ENCODE measurements around the gene CYP4F8. TPM values are rescaled to one million over a fixed set of nuclear protein-coding genes. Genes with fewer than 3 reads are reported as not detected.

The CYP4F8 gene
- polyA plus RNA-seq, 1 of the 3 experiments (the other 2 are of a cell fraction) = not detected

DNA sequence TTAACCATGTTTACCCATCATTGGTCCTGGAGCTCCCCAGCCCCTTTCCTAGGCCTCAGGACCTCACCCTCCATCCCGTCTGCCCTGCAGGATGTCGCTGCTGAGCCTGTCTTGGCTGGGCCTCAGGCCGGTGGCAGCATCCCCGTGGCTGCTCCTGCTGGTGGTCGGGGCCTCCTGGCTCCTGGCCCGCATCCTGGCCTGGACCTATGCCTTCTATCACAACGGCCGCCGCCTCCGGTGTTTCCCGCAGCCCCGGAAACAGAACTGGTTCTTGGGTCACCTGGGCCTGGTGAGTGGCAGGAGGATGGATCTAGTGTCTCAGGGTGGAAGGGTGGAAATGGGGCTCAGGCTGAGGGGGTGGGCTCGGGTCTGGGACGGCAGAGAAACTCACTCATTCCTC lies 508 bp downstream of the CYP4F8 start:
- H3K27ac ChIP-seq (ENCODE audit: low read depth in 2 of 2, low read length in 1 of 2) = no peak overlapping the region
- DNase-seq = no peak
- no peaks in the 10 kb centered on the region for H3K79me2 ChIP-seq (ENCODE audit: insufficient read depth)
- POLR2A ChIA-PET = no interaction called here
- peaks cover 9% of the 10 kb centered on the region; the same call in 1 of the 2 replicates for H3K27me3 ChIP-seq (ENCODE audit: insufficient read depth)
- no peaks in the 10 kb centered on the region for H3K36me3 ChIP-seq (replicated peaks in 1 of 2; ENCODE audit: control insufficient read depth in 1 of 2, insufficient read depth in 2 of 2, low read length in 1 of 2)
- 6% methylated on average over 14 of the region's 14 CpGs for WGBS (ENCODE audit: low lambda C conversion rate)
- H3K4me3 ChIP-seq (ENCODE audit: low read depth in 2 of 2, low read length in 1 of 2) = no peak overlapping the region
- CTCF ChIA-PET = no interaction called here
- no peak for TF ChIP-seq MEF2A (IDR thresholded peaks at IDR 0.05; ENCODE audit: borderline replicate concordance, low read depth)
- no peak for TF ChIP-seq GABPA (IDR thresholded peaks at IDR 0.05; ENCODE audit: low read depth)
- TF ChIP-seq ELF1 (IDR thresholded peaks at IDR 0.05) = no peak
- no peak for TF ChIP-seq EZH2phosphoT487 (IDR thresholded peaks at IDR 0.05; ENCODE audit: borderline replicate concordance, low read depth)
- TF ChIP-seq NRF1 (IDR thresholded peaks at IDR 0.05; ENCODE audit: low read depth, low read length) = no peak
- TF ChIP-seq, protein P1, sequence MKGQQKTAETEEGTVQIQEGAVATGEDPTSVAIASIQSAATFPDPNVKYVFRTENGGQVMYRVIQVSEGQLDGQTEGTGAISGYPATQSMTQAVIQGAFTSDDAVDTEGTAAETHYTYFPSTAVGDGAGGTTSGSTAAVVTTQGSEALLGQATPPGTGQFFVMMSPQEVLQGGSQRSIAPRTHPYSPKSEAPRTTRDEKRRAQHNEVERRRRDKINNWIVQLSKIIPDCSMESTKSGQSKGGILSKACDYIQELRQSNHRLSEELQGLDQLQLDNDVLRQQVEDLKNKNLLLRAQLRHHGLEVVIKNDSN (IDR thresholded peaks at IDR 0.05; ENCODE audit: borderline replicate concordance, low read depth) = no peak
- TF ChIP-seq, protein P2, sequence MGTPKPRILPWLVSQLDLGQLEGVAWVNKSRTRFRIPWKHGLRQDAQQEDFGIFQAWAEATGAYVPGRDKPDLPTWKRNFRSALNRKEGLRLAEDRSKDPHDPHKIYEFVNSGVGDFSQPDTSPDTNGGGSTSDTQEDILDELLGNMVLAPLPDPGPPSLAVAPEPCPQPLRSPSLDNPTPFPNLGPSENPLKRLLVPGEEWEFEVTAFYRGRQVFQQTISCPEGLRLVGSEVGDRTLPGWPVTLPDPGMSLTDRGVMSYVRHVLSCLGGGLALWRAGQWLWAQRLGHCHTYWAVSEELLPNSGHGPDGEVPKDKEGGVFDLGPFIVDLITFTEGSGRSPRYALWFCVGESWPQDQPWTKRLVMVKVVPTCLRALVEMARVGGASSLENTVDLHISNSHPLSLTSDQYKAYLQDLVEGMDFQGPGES (IDR thresholded peaks at IDR 0.05; ENCODE audit: low read depth, low read length) = no peak
- TF ChIP-seq TAF1 (IDR thresholded peaks at IDR 0.05; ENCODE audit: borderline replicate concordance, low read depth, low read length) = no peak
- no peaks in the 10 kb centered on the region for H3K9me3 ChIP-seq
- H3K4me1 ChIP-seq (ENCODE audit: control insufficient read depth in 1 of 2, insufficient read depth in 2 of 2, low read depth in 1 of 2, low read length in 1 of 2) = no peaks in the 10 kb centered on the region
- no peaks in the 10 kb centered on the region for H3F3A ChIP-seq (replicated peaks; ENCODE audit: insufficient read depth)
- no peaks in the 10 kb centered on the region for H4K20me1 ChIP-seq (ENCODE audit: insufficient read depth)
- H3K9me2 ChIP-seq = no peaks in the 10 kb centered on the region
- H2AFZ ChIP-seq (ENCODE audit: low read depth) = no peak overlapping the region
- H3K9ac ChIP-seq = no peak overlapping the region
- H3K4me2 ChIP-seq = no peak overlapping the region

- Histone ChIP-seq H3K27me3 (ENCODE audit: insufficient read depth) (peaks cover 4% of the 10 kb centered on the region; the same call in 1 of the 2 replicates), H2AFZ (ENCODE audit: low read depth) (no peak overlapping the region), H3K9me3 (no peaks in the 10 kb centered on the region), H3K9ac (no peak overlapping the region), H4K20me1 (ENCODE audit: insufficient read depth) (no peaks in the 10 kb centered on the region), H3K9me2 (no peaks in the 10 kb centered on the region), H3K4me3 (ENCODE audit: low read depth in 2 of 2, low read length in 1 of 2) (no peak overlapping the region), H3K27ac (ENCODE audit: low read depth in 2 of 2, low read length in 1 of 2) (no peak overlapping the region), H3K79me2 (ENCODE audit: insufficient read depth) (no peaks in the 10 kb centered on the region), H3K4me2 (no peak overlapping the region), H3F3A (replicated peaks; ENCODE audit: insufficient read depth) (no peaks in the 10 kb centered on the region), H3K4me1 (ENCODE audit: control insufficient read depth in 1 of 2, insufficient read depth in 2 of 2, low read depth in 1 of 2, low read length in 1 of 2) (no peaks in the 10 kb centered on the region), H3K36me3 (replicated peaks in 1 of 2; ENCODE audit: control insufficient read depth in 1 of 2, insufficient read depth in 2 of 2, low read length in 1 of 2) (no peaks in the 10 kb centered on the region)
- ChIA-PET POLR2A (no interaction called here), CTCF (no interaction called here)
- DNase-seq = no peak
- WGBS (ENCODE audit: low lambda C conversion rate) = 7% methylated on average over 4 of the region's 4 CpGs
- TF ChIP-seq FOSL2 (IDR thresholded peaks at IDR 0.05; ENCODE audit: borderline replicate concordance, low read depth) = no peak
- no peak for TF ChIP-seq GATA2 (CRISPR knock-in tag; IDR thresholded peaks at IDR 0.05)
- no peak for TF ChIP-seq SMC3 (IDR thresholded peaks at IDR 0.05; ENCODE audit: low read depth, low read length)
- TF ChIP-seq MXI1 (IDR thresholded peaks at IDR 0.05; ENCODE audit: low read depth, low read length) = no peak
- no peak for TF ChIP-seq NFIC (IDR thresholded peaks at IDR 0.05; ENCODE audit: borderline replicate concordance)
- TF ChIP-seq, protein P2 (IDR thresholded peaks at IDR 0.05; ENCODE audit: low read depth, low read length) = no peak
- TF ChIP-seq, protein P3, sequence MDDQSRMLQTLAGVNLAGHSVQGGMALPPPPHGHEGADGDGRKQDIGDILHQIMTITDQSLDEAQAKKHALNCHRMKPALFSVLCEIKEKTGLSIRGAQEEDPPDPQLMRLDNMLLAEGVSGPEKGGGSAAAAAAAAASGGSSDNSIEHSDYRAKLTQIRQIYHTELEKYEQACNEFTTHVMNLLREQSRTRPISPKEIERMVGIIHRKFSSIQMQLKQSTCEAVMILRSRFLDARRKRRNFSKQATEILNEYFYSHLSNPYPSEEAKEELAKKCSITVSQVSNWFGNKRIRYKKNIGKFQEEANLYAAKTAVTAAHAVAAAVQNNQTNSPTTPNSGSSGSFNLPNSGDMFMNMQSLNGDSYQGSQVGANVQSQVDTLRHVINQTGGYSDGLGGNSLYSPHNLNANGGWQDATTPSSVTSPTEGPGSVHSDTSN (IDR thresholded peaks at IDR 0.05) = no peak
- no peak for TF ChIP-seq CTCF (IDR thresholded peaks at IDR 0.05)
- TF ChIP-seq REST (IDR thresholded peaks at IDR 0.05; ENCODE audit: low read depth, low read length) = no peak
- no peak for TF ChIP-seq FOXJ3 (CRISPR knock-in tag; IDR thresholded peaks at IDR 0.05)
Measured at GRCh38 chr19:15616183-15616582, 1.2 kb downstream of the CYP4F8 start.

All from SK-N-SH (cell line).